Measurements from ENCODE around the gene PACSIN2. TPM values are rescaled to one million over a fixed set of nuclear protein-coding genes. Genes with fewer than 3 reads are reported as not detected.

The PACSIN2 gene
- total RNA-seq, 1 experiment from 2014 or later: 70.5 TPM

DNA sequence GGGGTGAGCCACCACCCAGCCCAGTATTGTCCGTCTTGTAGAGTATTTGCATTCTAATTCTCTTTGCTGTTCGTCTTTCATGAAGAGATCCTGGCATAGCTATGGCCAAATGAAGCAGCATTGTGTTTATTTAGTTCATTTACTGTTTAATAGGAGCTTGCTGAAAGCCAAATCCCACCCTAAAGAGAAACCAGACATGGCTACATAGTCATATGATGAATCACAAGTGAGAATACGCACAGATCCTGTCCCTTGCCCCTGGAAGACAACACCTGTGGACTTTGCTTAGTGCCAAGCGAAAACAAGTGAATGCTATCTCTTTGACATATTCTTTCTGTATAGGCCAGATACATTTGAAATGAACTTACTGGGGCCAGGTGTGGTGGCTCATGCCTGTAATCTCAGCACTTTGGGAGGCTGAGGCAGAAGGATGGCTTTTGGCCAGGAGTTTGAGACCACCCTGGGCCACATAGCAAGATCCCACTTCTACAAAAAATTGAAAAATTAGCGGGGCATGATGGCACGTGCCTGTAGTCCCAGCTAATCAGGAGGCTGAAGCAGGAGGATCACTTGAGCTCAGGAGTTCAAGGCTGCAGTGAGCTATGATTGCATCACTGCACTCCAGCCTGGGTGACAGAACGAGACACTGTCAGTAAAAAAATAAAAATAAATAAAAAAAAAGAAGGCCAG lies 152.8 kb downstream of the PACSIN2 start:
- DNase-seq (ENCODE audit: low spot score) (no peak), ATAC-seq (no peak)
- Mint-ChIP-seq H3K27ac (peak overlapping the region; percentile 22), H3K9me3 (peaks cover 7% of the 10 kb centered on the region), H3K27me3 (ENCODE audit: low read depth) (peaks cover 22% of the 10 kb centered on the region), H3K36me3 (no peaks in the 10 kb centered on the region), H3K4me1 (peaks cover under 1% of the 10 kb centered on the region; the same call in 1 of the 2 replicates), H3K4me3 (no peak overlapping the region)
- TF ChIP-seq ZNF532 (CRISPR knock-in tag; IDR thresholded peaks at IDR 0.05; ENCODE audit: borderline replicate concordance): no peak
- no peak for TF ChIP-seq ZNF671 (CRISPR knock-in tag; IDR thresholded peaks at IDR 0.05)
- TF ChIP-seq ETV6 (CRISPR knock-in tag; IDR thresholded peaks at IDR 0.05): no peak
- TF ChIP-seq, protein P1, sequence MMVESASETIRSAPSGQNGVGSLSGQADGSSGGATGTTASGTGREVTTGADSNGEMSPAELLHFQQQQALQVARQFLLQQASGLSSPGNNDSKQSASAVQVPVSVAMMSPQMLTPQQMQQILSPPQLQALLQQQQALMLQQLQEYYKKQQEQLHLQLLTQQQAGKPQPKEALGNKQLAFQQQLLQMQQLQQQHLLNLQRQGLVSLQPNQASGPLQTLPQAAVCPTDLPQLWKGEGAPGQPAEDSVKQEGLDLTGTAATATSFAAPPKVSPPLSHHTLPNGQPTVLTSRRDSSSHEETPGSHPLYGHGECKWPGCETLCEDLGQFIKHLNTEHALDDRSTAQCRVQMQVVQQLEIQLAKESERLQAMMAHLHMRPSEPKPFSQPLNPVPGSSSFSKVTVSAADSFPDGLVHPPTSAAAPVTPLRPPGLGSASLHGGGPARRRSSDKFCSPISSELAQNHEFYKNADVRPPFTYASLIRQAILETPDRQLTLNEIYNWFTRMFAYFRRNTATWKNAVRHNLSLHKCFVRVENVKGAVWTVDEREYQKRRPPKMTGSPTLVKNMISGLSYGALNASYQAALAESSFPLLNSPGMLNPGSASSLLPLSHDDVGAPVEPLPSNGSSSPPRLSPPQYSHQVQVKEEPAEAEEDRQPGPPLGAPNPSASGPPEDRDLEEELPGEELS (CRISPR knock-in tag; IDR thresholded peaks at IDR 0.05): no peak
- TF ChIP-seq CREB1 (CRISPR knock-in tag; IDR thresholded peaks at IDR 0.05): no peak
- CTCF ChIA-PET: no interaction called here
- POLR2A ChIA-PET: no interaction called here

GRCh38 chr22:42860968-42861367 lies 154.0 kb downstream of the PACSIN2 start:
- Mint-ChIP-seq H3K27me3 (ENCODE audit: low read depth) (peaks cover 26% of the 10 kb centered on the region), H3K27ac (no peak overlapping the region), H3K4me3 (no peak overlapping the region), H3K4me1 (peaks cover 3% of the 10 kb centered on the region; the same call in 1 of the 2 replicates), H3K9me3 (peaks cover 7% of the 10 kb centered on the region), H3K36me3 (no peaks in the 10 kb centered on the region)
- ATAC-seq (no peak), DNase-seq (ENCODE audit: low spot score) (no peak)
- CTCF ChIA-PET: no interaction called here
- POLR2A ChIA-PET: no interaction called here
- TF ChIP-seq ERG (CRISPR knock-in tag; IDR thresholded peaks at IDR 0.05) (no peak), AFF4 (CRISPR knock-in tag; IDR thresholded peaks at IDR 0.05; ENCODE audit: borderline replicate concordance) (no peak), GRHL2 (CRISPR knock-in tag; IDR thresholded peaks at IDR 0.05; ENCODE audit: insufficient replicate concordance, severe bottlenecking) (no peak), MYBL2 (CRISPR knock-in tag; IDR thresholded peaks at IDR 0.05) (no peak), PRRX2 (CRISPR knock-in tag; IDR thresholded peaks at IDR 0.05) (no peak), TEAD1 (CRISPR knock-in tag; IDR thresholded peaks at IDR 0.05) (no peak)
- TF ChIP-seq, protein P2, sequence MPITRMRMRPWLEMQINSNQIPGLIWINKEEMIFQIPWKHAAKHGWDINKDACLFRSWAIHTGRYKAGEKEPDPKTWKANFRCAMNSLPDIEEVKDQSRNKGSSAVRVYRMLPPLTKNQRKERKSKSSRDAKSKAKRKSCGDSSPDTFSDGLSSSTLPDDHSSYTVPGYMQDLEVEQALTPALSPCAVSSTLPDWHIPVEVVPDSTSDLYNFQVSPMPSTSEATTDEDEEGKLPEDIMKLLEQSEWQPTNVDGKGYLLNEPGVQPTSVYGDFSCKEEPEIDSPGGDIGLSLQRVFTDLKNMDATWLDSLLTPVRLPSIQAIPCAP (CRISPR knock-in tag; IDR thresholded peaks at IDR 0.05): no peak
- TF ChIP-seq, protein P3, sequence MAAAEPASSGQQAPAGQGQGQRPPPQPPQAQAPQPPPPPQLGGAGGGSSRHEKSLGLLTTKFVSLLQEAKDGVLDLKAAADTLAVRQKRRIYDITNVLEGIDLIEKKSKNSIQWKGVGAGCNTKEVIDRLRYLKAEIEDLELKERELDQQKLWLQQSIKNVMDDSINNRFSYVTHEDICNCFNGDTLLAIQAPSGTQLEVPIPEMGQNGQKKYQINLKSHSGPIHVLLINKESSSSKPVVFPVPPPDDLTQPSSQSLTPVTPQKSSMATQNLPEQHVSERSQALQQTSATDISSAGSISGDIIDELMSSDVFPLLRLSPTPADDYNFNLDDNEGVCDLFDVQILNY (CRISPR knock-in tag; IDR thresholded peaks at IDR 0.05): no peak
